Chondrocyte (in vitro differentiated cells): Measurements from ENCODE around the gene NRXN3. TPM values are rescaled to one million over a fixed set of nuclear protein-coding genes. Genes with fewer than 3 reads are reported as not detected.

Source experiments
- DNase-seq: peaks from one replicate; pipeline ENCODE4 v3.0.0; 2021; ENCODE audit warnings: mixed read lengths, low spot score
- H3K27ac Mint-ChIP-seq: one replicate; pipeline ENCODE4 v1.8.0; 2021; ENCODE audit warnings: mild to moderate bottlenecking, moderate library complexity, mixed read lengths; ENCODE audit not compliant: unreplicated experiment
- H3K27me3 Mint-ChIP-seq: 2 replicates; pipeline ENCODE4 v1.8.0; 2021; ENCODE audit warnings: low read depth, mixed read lengths
- H3K36me3 Mint-ChIP-seq: 2 replicates; pipeline ENCODE4 v1.8.0; 2021; ENCODE audit warnings: low read depth, mixed read lengths
- H3K4me1 Mint-ChIP-seq: 2 replicates; pipeline ENCODE4 v1.8.0; 2021; ENCODE audit warnings: low read depth, mild to moderate bottlenecking, mixed read lengths
- H3K4me3 Mint-ChIP-seq: one replicate; pipeline ENCODE4 v1.8.0; 2021; ENCODE audit warnings: mild to moderate bottlenecking, moderate library complexity, mixed read lengths; ENCODE audit not compliant: unreplicated experiment
- H3K9me3 Mint-ChIP-seq: 2 replicates; pipeline ENCODE4 v1.8.0; 2021; ENCODE audit warnings: low read depth, mixed read lengths
- total RNA-seq: library from RNA; stranded (reverse); gene quantifications from 3 replicates; pipeline ENCODE4 v1.2.1, GENCODE V29; 2021
- TF ChIP-seq, protein P1 (sequence below): fragments of 200-600 bp; sonication (generic); IDR thresholded peaks from 2 replicates; pipeline ENCODE4 v1.5.0; 2021; ENCODE audit warnings: antibody characterized with exemption, mild to moderate bottlenecking, moderate library complexity

Gene NRXN3
- total RNA-seq, 1 donor from 2014 or later = 7.9 TPM

- Mint-ChIP-seq H3K4me3 (no peak overlapping the region), H3K9me3 (peaks cover 2% of the 10 kb centered on the region), H3K27me3 (no peaks in the 10 kb centered on the region), H3K36me3 (no peaks in the 10 kb centered on the region), H3K27ac (no peak overlapping the region), H3K4me1 (no peaks in the 10 kb centered on the region)
- DNase-seq = no peak
- TF ChIP-seq, protein P1, sequence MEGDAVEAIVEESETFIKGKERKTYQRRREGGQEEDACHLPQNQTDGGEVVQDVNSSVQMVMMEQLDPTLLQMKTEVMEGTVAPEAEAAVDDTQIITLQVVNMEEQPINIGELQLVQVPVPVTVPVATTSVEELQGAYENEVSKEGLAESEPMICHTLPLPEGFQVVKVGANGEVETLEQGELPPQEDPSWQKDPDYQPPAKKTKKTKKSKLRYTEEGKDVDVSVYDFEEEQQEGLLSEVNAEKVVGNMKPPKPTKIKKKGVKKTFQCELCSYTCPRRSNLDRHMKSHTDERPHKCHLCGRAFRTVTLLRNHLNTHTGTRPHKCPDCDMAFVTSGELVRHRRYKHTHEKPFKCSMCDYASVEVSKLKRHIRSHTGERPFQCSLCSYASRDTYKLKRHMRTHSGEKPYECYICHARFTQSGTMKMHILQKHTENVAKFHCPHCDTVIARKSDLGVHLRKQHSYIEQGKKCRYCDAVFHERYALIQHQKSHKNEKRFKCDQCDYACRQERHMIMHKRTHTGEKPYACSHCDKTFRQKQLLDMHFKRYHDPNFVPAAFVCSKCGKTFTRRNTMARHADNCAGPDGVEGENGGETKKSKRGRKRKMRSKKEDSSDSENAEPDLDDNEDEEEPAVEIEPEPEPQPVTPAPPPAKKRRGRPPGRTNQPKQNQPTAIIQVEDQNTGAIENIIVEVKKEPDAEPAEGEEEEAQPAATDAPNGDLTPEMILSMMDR = no peak
Measured at GRCh38 chr14:78950649-78951048, 780.5 kb downstream of the NRXN3 start.

- no peak overlapping the region for H3K4me3 Mint-ChIP-seq
- H3K9me3 Mint-ChIP-seq = no peaks in the 10 kb centered on the region
- no peak for DNase-seq
- no peaks in the 10 kb centered on the region for H3K4me1 Mint-ChIP-seq
- H3K27me3 Mint-ChIP-seq = no peaks in the 10 kb centered on the region
- no peaks in the 10 kb centered on the region for H3K36me3 Mint-ChIP-seq
- TF ChIP-seq, protein P1 = no peak
- H3K27ac Mint-ChIP-seq = no peak overlapping the region
Measured at GRCh38 chr14:78951602-78952001, 781.4 kb downstream of the NRXN3 start.

DNA sequence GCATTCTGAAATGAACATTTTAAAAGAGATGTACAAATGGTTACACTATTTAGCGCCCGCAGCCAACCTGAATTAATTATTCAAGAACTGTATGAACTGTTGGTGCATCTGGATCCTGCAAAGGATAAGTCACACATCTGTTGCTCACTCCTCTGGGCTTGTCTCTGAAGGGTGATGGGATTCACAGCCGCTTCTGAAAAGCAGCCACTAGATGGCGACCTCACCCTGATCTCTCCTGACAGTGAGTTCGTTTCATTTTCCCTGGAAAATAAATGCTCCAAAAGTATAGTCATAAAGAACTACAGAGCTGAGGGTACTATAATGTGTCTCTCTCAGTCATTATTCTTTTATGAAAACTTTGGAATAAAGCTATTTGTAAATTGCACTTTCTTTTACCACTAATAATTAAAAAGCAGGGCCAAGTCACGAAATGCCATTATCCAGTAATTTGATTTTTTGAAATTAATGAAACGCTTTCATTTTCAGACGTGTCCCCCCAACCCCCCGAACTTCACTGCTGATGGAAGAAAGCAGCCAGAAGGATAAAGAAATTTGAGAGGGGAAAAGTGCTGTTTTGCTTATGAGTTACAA, 789.6 kb downstream of the NRXN3 start:
- H3K9me3 Mint-ChIP-seq = no peaks in the 10 kb centered on the region
- no peaks in the 10 kb centered on the region for H3K27me3 Mint-ChIP-seq
- no peak overlapping the region for H3K4me3 Mint-ChIP-seq
- TF ChIP-seq, protein P1 = peak; percentile 95
- H3K36me3 Mint-ChIP-seq = no peaks in the 10 kb centered on the region
- no peak overlapping the region for H3K27ac Mint-ChIP-seq
- peaks cover 4% of the 10 kb centered on the region for H3K4me1 Mint-ChIP-seq
- no peak for DNase-seq

GRCh38 chr14:78967111-78967809, 797.1 kb downstream of the NRXN3 start:
- H3K27me3 Mint-ChIP-seq = no peaks in the 10 kb centered on the region
- H3K36me3 Mint-ChIP-seq = no peaks in the 10 kb centered on the region
- peaks cover 27% of the 10 kb centered on the region for H3K4me1 Mint-ChIP-seq
- DNase-seq = no peak
- H3K4me3 Mint-ChIP-seq = no peak overlapping the region
- TF ChIP-seq, protein P1 = no peak
- H3K27ac Mint-ChIP-seq = peak overlapping the region; percentile 52
- peaks cover 4% of the 10 kb centered on the region for H3K9me3 Mint-ChIP-seq

DNA sequence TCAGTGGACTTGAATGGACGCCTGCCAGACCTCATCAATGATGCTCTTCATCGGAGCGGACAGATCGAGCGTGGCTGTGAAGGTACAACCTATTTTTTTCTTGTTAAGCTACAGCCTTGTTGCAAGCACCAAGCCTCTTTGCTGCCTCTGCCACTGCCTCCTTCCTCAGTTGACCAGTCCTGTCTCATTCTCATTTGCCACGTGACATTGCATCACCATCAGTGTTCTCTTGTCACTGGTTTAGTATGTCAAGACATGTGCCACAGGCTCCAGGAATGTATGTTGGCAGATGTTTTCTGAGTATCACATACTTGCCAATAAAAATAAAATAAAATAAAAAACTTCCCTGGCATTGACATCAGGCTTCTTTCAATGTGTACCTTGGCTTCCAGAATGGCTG, 798.1 kb downstream of the NRXN3 start:
- H3K27ac Mint-ChIP-seq = peak overlapping the region; percentile 92
- peaks cover 4% of the 10 kb centered on the region for H3K9me3 Mint-ChIP-seq
- DNase-seq = no peak
- no peaks in the 10 kb centered on the region for H3K36me3 Mint-ChIP-seq
- TF ChIP-seq, protein P1 = no peak
- H3K4me1 Mint-ChIP-seq = peaks cover 27% of the 10 kb centered on the region
- no peak overlapping the region for H3K4me3 Mint-ChIP-seq
- no peaks in the 10 kb centered on the region for H3K27me3 Mint-ChIP-seq
